ENCODE data around the gene CLEC4M.

CLEC4M gene

DNA sequence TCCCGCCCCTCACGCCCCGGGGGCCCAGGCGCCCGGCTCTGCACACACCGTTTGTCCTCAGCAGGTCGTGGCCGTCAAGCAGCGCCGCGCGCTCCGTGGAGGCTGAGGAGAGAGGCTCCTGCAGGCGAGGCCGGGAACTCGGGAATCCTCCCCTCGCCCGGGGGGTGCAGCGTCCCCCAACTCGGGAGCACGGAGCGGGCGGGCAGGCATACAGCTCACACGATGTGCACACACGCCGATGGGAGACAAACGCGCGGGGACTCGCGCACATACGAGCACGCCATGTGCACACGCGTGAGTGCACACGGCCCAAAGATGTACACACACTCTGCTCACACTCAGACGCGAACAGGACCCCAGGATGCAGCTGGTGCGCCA, 31.8 kb upstream of the CLEC4M start:
- TF ChIP-seq TCF4 (CRISPR knock-in tag; IDR thresholded peaks at IDR 0.05; ENCODE audit: borderline replicate concordance) (no peak), OSR1 (CRISPR knock-in tag; IDR thresholded peaks at IDR 0.05) (no peak), GLIS3 (CRISPR knock-in tag; IDR thresholded peaks at IDR 0.05) (no peak), ARNTL (CRISPR knock-in tag; IDR thresholded peaks at IDR 0.05; ENCODE audit: borderline replicate concordance, low read depth) (no peak), BACH2 (CRISPR knock-in tag; IDR thresholded peaks at IDR 0.05; ENCODE audit: borderline replicate concordance) (no peak), PPARA (CRISPR knock-in tag; IDR thresholded peaks at IDR 0.05; ENCODE audit: borderline replicate concordance) (no peak), ZNF565 (CRISPR knock-in tag; conservative IDR thresholded peaks at IDR 0.05; ENCODE audit: low read depth) (no peak), ZFP3 (CRISPR knock-in tag; IDR thresholded peaks at IDR 0.05) (no peak), RARB (CRISPR knock-in tag; IDR thresholded peaks at IDR 0.05) (no peak), ZC3H10 (CRISPR knock-in tag; IDR thresholded peaks at IDR 0.05) (no peak)
- TF ChIP-seq, protein P1, sequence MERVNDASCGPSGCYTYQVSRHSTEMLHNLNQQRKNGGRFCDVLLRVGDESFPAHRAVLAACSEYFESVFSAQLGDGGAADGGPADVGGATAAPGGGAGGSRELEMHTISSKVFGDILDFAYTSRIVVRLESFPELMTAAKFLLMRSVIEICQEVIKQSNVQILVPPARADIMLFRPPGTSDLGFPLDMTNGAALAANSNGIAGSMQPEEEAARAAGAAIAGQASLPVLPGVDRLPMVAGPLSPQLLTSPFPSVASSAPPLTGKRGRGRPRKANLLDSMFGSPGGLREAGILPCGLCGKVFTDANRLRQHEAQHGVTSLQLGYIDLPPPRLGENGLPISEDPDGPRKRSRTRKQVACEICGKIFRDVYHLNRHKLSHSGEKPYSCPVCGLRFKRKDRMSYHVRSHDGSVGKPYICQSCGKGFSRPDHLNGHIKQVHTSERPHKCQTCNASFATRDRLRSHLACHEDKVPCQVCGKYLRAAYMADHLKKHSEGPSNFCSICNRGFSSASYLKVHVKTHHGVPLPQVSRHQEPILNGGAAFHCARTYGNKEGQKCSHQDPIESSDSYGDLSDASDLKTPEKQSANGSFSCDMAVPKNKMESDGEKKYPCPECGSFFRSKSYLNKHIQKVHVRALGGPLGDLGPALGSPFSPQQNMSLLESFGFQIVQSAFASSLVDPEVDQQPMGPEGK (CRISPR knock-in tag; IDR thresholded peaks at IDR 0.05; ENCODE audit: borderline replicate concordance): no peak
- TF ChIP-seq, protein P2, sequence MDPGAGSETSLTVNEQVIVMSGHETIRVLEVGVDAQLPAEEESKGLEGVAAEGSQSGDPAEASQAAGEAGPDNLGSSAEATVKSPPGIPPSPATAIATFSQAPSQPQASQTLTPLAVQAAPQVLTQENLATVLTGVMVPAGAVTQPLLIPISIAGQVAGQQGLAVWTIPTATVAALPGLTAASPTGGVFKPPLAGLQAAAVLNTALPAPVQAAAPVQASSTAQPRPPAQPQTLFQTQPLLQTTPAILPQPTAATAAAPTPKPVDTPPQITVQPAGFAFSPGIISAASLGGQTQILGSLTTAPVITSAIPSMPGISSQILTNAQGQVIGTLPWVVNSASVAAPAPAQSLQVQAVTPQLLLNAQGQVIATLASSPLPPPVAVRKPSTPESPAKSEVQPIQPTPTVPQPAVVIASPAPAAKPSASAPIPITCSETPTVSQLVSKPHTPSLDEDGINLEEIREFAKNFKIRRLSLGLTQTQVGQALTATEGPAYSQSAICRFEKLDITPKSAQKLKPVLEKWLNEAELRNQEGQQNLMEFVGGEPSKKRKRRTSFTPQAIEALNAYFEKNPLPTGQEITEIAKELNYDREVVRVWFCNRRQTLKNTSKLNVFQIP (CRISPR knock-in tag; IDR thresholded peaks at IDR 0.05; ENCODE audit: borderline replicate concordance, low read depth): no peak
- TF ChIP-seq, protein P3, sequence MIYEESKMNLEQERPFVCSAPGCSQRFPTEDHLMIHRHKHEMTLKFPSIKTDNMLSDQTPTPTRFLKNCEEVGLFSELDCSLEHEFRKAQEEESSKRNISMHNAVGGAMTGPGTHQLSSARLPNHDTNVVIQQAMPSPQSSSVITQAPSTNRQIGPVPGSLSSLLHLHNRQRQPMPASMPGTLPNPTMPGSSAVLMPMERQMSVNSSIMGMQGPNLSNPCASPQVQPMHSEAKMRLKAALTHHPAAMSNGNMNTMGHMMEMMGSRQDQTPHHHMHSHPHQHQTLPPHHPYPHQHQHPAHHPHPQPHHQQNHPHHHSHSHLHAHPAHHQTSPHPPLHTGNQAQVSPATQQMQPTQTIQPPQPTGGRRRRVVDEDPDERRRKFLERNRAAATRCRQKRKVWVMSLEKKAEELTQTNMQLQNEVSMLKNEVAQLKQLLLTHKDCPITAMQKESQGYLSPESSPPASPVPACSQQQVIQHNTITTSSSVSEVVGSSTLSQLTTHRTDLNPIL (CRISPR knock-in tag; IDR thresholded peaks at IDR 0.05; ENCODE audit: low read depth): no peak
- TF ChIP-seq, protein P4, sequence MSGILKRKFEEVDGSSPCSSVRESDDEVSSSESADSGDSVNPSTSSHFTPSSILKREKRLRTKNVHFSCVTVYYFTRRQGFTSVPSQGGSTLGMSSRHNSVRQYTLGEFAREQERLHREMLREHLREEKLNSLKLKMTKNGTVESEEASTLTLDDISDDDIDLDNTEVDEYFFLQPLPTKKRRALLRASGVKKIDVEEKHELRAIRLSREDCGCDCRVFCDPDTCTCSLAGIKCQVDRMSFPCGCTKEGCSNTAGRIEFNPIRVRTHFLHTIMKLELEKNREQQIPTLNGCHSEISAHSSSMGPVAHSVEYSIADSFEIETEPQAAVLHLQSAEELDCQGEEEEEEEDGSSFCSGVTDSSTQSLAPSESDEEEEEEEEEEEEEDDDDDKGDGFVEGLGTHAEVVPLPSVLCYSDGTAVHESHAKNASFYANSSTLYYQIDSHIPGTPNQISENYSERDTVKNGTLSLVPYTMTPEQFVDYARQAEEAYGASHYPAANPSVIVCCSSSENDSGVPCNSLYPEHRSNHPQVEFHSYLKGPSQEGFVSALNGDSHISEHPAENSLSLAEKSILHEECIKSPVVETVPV (CRISPR knock-in tag; IDR thresholded peaks at IDR 0.05): no peak
- no peak for ATAC-seq

DNA sequence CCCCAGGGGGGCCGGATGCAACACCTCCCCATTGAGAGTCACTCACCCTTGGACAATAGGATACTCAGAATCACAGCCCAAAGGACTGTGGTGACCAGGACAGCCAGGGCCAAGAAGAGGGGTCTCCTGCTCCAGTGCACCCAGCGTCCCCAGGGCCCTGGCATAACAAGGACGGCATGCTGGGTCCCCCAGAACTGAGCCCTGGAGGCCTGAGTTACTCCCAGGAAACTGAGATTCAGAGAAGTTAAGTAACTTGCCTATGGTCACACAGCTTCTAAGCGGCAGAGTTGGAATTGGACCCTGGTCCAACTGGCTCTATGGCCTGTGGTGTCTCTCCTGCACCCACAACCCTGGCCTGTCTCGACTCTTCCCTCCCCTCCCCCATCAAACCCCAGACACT, 31.4 kb upstream of the CLEC4M start:
- TF ChIP-seq, protein P5, sequence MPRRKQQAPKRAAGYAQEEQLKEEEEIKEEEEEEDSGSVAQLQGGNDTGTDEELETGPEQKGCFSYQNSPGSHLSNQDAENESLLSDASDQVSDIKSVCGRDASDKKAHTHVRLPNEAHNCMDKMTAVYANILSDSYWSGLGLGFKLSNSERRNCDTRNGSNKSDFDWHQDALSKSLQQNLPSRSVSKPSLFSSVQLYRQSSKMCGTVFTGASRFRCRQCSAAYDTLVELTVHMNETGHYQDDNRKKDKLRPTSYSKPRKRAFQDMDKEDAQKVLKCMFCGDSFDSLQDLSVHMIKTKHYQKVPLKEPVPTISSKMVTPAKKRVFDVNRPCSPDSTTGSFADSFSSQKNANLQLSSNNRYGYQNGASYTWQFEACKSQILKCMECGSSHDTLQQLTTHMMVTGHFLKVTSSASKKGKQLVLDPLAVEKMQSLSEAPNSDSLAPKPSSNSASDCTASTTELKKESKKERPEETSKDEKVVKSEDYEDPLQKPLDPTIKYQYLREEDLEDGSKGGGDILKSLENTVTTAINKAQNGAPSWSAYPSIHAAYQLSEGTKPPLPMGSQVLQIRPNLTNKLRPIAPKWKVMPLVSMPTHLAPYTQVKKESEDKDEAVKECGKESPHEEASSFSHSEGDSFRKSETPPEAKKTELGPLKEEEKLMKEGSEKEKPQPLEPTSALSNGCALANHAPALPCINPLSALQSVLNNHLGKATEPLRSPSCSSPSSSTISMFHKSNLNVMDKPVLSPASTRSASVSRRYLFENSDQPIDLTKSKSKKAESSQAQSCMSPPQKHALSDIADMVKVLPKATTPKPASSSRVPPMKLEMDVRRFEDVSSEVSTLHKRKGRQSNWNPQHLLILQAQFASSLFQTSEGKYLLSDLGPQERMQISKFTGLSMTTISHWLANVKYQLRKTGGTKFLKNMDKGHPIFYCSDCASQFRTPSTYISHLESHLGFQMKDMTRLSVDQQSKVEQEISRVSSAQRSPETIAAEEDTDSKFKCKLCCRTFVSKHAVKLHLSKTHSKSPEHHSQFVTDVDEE (CRISPR knock-in tag; IDR thresholded peaks at IDR 0.05): no peak
- TF ChIP-seq ZNF565 (CRISPR knock-in tag; conservative IDR thresholded peaks at IDR 0.05; ENCODE audit: low read depth): no peak
- no peak for TF ChIP-seq ARNTL (CRISPR knock-in tag; IDR thresholded peaks at IDR 0.05; ENCODE audit: borderline replicate concordance, low read depth)
- TF ChIP-seq TCF4 (CRISPR knock-in tag; IDR thresholded peaks at IDR 0.05; ENCODE audit: borderline replicate concordance): no peak
- no peak for TF ChIP-seq GLIS3 (CRISPR knock-in tag; IDR thresholded peaks at IDR 0.05)
- TF ChIP-seq ZFP30 (CRISPR knock-in tag; IDR thresholded peaks at IDR 0.05): no peak

DNA sequence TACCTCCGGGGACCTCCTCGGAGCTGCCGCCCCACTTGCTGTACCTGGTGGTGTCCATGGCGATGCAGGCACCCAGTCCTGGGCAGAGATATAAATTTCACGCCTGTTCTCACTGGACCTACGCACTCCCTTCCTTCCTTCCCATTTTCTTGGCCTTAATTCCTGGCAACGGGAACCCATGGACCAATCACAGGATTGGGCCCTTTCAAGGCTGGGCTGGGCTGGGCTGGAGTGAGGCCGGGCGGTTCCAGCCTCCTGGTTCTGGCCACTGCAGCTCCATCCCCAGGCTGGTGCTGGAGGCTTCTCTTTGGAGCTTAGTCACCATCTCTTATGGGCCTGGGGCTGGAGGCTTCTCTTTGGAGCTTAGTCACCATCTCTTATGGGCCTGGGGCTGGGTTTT, 31.0 kb upstream of the CLEC4M start, which contains the start of gene CLEC4G:
CLEC4G (minus strand) TSS at position 66 of the 400 bp plus-strand sequence; CDS start at position 58, 8 bp downstream.
- TF ChIP-seq ZFP3 (CRISPR knock-in tag; IDR thresholded peaks at IDR 0.05) (no peak), OSR1 (CRISPR knock-in tag; IDR thresholded peaks at IDR 0.05) (no peak), ISL1 (CRISPR knock-in tag; IDR thresholded peaks at IDR 0.05) (no peak), ZNF8 (CRISPR knock-in tag; IDR thresholded peaks at IDR 0.05) (no peak), TCF4 (CRISPR knock-in tag; IDR thresholded peaks at IDR 0.05; ENCODE audit: borderline replicate concordance) (no peak), ZFP30 (CRISPR knock-in tag; IDR thresholded peaks at IDR 0.05) (no peak)
- TF ChIP-seq, protein P3 (CRISPR knock-in tag; IDR thresholded peaks at IDR 0.05; ENCODE audit: low read depth): no peak
- no peak for ATAC-seq

More for the DNA sequence above, 31.4 kb upstream of the CLEC4M start:
- ATAC-seq: no peak

Data from SK-N-SH treated with all-trans-retinoic acid at 6 μM for 48 hours (cell line).